ENCODE data around the gene CFDP1.

- TF ChIP-seq CTCF (IDR thresholded peaks at IDR 0.05) (no peak), POLR2A (IDR thresholded peaks at IDR 0.05) (no peak)
Observed at GRCh38 chr16:75378616-75379015, 54.7 kb downstream of the CFDP1 start.

Measured in adrenal gland (tissue), 5 donors.